Measurements from ENCODE around the gene ZNF335.

GRCh38 chr20:46004187-46004586 is 32.2 kb upstream of the ZNF335 start:
- TF ChIP-seq CTCF (IDR thresholded peaks at IDR 0.05) = no peak
- TF ChIP-seq POLR2A (IDR thresholded peaks at IDR 0.05) = no peak
